ENCODE measurements around the gene NUDT8. TPM values are rescaled to one million over a fixed set of nuclear protein-coding genes. Genes with fewer than 3 reads are reported as not detected.
A peak's percentile ranks its signal among the peaks of the same experiment; 100 is the strongest.

The NUDT8 gene
- total RNA-seq, 4 donors from 2014 or later, result 16.7 to 67.7 (median 51.1) TPM

GRCh38 chr11:67651976-67652781, 22.4 kb upstream of the NUDT8 start:
- TF ChIP-seq POLR2A (IDR thresholded peaks at IDR 0.05), result no peak
- no peak for TF ChIP-seq CTCF (IDR thresholded peaks at IDR 0.05)
- WGBS, 2 donors, result 60 to 64% methylated on average over 13 of the region's 13 CpGs
- intact Hi-C loops (cut with DNase I), result no loop called here
- Histone ChIP-seq H3K27me3 (no peaks in the 10 kb centered on the region), H3K9me3 (no peaks in the 10 kb centered on the region), H3K27ac (no peak overlapping the region), H3K4me3 (replicated peaks in 1 of 3) (no peak overlapping the region), H3K4me1 (peaks cover 0 to 4% of the 10 kb centered on the region in 2 donors), H3K36me3 (no peaks in the 10 kb centered on the region)
- DNase-seq, result no peak

- Histone ChIP-seq H3K27me3 (no peaks in the 10 kb centered on the region), H3K27ac (no peak overlapping the region), H3K4me1 (peaks cover 0 to 4% of the 10 kb centered on the region in 2 donors), H3K36me3 (no peaks in the 10 kb centered on the region), H3K9me3 (no peaks in the 10 kb centered on the region), H3K4me3 (replicated peaks in 1 of 3) (no peak overlapping the region)
- intact Hi-C loops (cut with DNase I), result no loop called here
- TF ChIP-seq POLR2A (IDR thresholded peaks at IDR 0.05) (no peak), CTCF (IDR thresholded peaks at IDR 0.05) (no peak)
- DNase-seq, result no peak
- WGBS, 2 donors, result 88 to 89% methylated on average over 20 to 21 of the region's 22 CpGs
Observed at GRCh38 chr11:67649634-67650510, 20.1 kb upstream of the NUDT8 start.

- DNase-seq, result no peak
- intact Hi-C loops (cut with DNase I), result no loop called here
Observed at GRCh38 chr11:67648796-67649613, 19.3 kb upstream of the NUDT8 start.

GRCh38 chr11:67648140-67648795, 18.5 kb upstream of the NUDT8 start:
- no peak for DNase-seq
- 84 to 87% methylated on average over 5 to 10 of the region's 12 CpGs for WGBS, 2 donors
- Histone ChIP-seq H3K36me3 (no peaks in the 10 kb centered on the region), H3K9me3 (no peaks in the 10 kb centered on the region), H3K27ac (no peak overlapping the region), H3K4me3 (replicated peaks in 1 of 3) (no peak overlapping the region), H3K27me3 (no peaks in the 10 kb centered on the region), H3K4me1 (peaks cover 0 to 4% of the 10 kb centered on the region in 2 donors)
- intact Hi-C loops (cut with DNase I), result no loop called here
- TF ChIP-seq POLR2A (IDR thresholded peaks at IDR 0.05) (no peak), CTCF (IDR thresholded peaks at IDR 0.05) (peak in 1 of 6 experiments; percentile 6)

More at GRCh38 chr11:67648796-67649613, 19.3 kb upstream of the NUDT8 start:
- WGBS, 2 donors, result 80 to 85% methylated on average over 6 to 9 of the region's 12 CpGs
- no peaks in the 10 kb centered on the region for H3K27me3 ChIP-seq
- peaks cover 0 to 4% of the 10 kb centered on the region in 2 donors for H3K4me1 ChIP-seq
- no peak overlapping the region for H3K4me3 ChIP-seq (replicated peaks in 1 of 3)
- TF ChIP-seq CTCF (IDR thresholded peaks at IDR 0.05) (no peak), POLR2A (IDR thresholded peaks at IDR 0.05) (no peak)
- H3K9me3 ChIP-seq, result no peaks in the 10 kb centered on the region
- H3K27ac ChIP-seq, result no peak overlapping the region
- no peaks in the 10 kb centered on the region for H3K36me3 ChIP-seq

Data from thyroid gland (tissue), 4 donors.